ENCODE data around the gene C16orf96.
A peak's percentile ranks its signal among the peaks of the same experiment; 100 is the strongest.

Gene C16orf96

DNA sequence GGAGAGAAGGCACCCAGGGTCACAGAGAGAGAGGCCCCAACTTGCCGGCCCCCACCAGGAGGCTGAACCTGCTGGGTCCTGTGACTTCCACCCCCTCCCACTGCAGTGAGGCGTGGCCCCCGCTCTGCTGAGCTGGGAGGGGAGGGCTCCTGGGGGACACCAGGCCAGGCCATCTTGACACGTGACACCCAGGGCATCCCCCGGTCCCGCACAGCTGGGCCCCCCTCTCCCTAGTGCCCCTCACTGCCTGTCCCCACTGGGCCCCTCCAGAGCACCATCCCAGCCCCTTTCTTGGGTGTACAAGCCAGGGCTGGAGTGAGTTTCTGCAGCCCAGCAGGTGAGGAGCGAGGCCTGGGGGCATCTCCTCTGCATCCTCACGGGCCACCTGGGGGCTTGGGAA is 46.2 kb downstream of the C16orf96 start:
- DNase-seq, result no peak

DNA sequence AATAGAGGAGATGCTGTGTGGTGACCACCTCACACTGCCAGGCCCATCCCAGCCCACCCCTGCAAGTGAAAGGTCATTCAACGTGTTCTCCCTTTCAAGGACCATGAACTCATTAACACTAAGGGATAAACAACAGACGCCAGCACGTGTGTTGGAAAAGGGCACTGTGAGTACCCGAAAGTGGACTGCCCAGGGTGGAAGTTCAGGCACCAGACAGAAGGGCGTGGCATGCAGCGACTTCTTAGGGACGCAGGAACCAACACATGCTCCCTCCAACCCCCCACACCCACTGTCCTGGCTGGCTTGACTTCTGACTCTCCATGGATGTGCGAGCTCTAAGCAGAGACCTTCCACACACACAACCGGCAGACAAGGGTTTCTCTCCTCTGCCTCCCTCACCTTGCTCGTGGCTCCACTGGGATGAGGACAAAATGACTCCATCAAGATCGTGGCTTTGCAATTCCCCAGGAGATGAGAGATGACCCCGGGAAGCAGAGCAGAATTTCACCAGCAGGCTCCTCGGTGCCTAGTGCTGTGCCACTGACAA is 47.6 kb downstream of the C16orf96 start:
- DNase-seq, result no peak

DNA sequence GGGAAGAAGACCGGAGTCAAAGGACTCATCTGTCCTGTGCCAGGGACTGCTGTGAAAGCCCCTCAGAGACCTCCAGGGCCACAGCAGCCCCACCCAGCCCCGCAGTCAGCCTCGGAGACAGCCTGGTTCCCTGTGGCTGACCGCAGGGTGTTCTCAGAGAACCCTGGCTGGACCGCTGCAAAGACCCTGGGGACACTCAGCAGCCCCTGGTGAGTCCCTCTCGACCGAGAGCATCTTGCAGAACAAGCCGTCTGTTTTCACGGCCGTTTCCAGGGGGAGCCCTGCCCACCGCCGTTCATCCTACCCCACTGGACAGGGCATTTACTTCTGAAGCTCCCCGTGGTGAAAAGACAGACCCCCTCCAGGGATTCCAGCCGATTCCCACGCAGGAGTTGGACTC is 48.3 kb downstream of the C16orf96 start:
- DNase-seq, result no peak

DNA sequence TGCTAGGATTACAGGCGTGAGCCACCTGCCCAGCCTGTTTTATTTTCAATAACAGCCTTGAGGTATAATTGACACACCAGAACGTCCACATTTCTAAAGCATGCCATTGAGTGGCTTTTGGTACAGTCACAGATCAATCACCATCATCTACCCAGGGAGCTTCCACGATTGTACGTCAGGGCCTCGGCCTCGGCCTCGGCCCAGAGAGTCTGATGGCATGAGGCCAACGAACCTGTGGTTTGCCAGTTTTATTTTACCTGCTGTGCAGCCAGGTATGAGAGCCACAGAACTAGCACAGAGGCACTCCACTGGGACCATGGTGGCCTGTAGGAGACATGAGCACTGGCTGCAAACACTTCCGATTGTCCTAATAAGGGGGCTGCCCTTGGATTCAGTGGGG is 50.2 kb downstream of the C16orf96 start:
- DNase-seq, result no peak

DNA sequence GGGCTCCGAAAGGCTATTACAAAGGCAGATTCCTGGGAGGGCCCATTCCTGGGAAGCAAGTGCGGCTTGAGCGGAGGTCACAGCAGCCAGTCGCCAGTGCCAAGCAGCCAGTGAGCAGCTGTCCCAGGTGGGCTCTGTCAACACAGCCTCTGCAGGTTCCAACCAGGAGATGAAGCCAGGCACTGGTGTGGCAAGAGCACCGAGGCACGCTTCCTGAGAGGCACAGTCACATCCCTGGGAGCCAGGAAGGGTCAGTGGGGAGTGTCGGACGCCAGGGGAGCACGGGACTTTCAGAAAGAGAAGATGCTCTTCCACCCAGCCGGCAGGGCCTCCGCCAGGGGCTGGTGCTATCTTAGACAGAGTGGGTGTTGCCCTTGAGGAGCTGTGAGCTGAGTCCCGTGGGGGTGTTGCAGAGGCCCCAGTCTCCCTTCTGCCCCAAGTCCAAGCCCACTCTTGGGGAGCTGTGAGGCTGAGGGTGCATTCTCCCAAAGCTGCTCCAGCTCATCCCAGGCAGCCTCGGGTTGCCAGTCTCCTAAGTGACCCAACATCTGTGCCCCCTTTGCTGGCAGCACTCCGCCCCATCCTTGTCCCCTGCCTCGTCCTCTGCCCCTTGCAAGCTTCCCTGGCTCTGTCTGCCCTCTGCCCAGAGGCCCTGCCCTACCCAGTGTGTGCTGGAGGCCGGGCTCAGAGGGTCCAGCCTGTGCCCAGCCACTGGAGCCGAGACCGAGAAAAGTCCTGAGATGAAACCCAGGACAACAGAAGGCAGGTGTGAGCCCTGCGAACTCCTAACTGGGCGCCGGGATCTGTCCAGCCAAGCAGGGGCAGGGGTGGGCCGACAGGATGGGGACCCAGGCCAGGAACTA is 51.9 kb downstream of the C16orf96 start:
- no peak for DNase-seq

DNA sequence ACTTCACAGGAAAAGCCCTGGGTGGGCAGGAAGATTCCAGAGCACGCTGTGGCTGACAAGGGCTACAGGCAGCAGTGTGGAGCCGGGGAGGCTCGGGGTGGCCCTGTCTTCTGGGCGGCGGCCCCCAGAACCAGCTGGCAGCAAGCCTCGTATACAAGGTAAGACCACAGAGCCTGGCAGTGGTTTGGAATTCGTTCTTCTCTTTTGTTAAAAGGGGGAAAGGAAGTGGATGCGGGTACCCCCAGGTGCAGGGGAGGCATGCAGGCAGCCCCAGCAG is 52.5 kb downstream of the C16orf96 start:
- DNase-seq, result no peak

DNA sequence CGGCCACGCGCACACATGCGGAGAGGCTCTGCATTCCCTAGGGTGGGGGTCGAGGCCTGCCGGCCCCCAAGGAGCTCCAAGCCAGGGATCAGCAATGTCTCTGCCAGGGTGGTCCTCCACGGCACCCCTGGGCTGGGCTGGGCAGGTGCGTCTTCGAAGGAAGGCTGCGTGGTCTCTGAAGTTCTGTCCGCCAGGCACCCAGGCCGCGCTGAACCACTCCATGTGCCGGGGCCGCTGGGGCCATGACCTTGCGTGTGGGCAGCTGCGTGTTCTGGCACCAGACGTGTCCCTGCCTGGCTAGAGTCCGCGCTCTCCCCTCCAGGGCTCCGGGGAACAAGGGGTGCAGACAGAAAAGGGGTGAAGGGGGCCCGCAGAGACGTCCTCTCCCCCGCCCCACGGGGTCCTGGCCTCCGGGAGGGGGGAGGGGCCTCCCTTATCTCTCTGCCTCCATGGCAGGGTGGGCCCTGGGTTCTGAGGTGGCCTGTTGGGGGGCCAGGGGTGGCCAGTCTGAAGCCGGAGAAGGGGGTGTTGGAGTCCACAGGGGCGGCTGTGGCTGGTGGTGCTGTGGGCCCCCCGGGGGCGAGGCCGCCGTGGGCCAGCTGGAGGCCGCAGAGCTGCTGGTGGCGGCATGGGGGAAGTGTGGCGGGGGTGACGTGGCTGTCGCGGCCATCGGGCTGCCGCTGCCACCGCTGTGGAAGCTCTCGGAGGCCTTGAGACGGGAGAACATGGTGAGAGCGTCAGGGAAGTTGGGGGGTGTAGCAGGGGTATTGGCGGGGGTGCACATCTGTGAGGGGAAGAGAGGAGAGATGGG is 53.3 kb downstream of the C16orf96 start:
- DNase-seq, result no peak

DNA sequence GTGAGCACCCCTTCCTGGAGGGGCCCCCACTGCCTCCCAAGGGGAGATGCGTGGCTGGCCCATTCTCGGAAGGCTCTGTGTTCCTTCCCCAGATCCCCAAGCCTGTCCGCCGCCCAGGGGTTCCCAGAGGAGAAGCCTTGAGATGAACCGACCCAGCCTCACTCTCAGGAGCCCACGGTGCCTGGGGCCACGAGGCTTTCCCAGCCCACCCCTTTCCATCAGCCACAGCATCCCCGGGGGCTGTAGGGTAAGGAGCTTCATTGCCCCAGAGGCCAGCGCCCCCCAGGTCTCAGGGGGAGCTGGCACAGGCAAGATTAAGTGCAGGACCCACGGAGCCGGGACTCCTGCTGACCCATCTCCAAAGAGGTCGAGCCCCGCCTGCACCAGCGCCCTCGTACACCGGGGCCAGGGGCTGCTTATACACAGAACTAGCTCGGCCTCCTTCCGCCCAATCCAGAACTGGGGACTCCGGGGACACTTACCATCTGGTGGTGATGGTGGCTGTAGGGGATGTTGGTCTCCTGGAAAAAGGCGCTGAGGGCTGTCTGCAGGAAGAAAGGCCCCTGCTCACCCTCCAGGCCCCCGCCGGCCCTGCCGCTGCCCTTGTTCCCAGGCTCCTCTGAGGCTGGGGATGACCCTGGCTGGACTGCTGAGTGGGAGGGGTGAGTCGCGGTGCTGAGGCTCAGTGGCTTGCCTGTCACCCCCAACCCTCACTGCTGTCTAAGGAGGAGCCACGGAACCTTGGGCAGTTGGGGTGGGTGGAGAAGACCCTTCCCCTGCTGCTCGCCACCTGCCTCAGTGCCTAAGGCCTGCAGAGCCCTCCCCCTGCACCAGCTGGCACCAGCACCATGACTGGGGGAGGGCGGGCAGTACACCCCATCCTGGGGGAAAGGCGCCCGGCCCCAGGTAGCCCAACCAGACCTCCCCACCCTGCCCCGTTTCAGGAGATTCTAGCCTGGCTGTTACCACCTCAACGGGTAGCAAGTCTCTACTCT is 54.2 kb downstream of the C16orf96 start:
- no peak for DNase-seq

DNA sequence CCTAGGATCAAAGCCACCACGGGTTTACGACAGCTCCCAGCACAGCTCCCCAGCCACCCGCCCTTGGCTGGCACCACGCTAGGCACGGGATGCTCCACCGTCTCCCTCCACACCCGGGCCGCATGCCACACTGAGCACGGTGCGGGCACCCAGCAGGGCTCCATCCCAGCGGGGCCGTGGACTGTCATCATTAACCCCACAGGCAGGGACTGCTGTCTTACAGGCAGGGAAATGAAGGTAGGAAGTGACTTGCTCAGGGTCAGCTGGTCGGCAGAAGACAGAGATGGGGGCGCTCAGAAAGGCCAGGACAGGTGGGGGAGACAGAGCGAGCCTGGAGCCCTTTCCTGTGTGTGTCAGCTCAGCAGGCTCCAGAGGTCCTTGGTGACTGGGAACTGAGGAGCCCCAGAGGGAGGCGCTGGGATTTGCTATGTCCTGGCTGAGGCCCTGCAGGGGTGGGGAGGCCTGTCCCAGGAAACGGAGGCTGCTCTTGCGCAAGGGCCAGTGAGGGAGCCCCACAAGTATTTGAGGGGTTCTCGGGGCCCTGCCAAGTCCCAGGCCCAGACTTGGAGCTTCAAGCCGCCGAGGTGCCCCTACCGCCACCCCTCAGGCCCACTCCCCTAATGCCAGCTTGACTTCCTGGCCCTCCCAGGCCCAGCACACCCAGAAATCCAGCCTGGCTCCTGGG is 55.3 kb downstream of the C16orf96 start:
- DNase-seq, result no peak

DNA sequence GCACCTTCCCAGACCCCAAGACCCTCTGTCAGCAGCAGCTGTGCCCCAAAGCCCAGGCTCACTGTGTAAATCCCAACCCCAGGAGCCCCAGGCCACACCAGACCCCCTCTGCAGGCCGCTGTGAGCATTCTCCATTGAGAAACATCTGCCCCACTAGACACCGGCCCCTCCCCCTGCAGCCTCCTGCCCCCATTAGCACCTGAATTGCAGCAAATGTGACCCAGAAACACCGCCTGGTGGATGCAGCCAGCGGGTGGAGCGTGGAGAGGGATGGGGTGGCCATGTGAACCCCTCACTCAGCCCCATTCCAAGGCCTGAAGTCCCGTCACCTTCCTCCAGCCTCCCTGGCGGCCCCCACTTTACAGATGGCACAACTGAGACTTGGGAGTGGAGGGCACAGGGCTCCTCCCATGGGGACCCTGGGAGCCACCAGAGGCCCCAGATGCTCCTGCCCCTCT is 56.4 kb downstream of the C16orf96 start:
- no peak for DNase-seq

DNA sequence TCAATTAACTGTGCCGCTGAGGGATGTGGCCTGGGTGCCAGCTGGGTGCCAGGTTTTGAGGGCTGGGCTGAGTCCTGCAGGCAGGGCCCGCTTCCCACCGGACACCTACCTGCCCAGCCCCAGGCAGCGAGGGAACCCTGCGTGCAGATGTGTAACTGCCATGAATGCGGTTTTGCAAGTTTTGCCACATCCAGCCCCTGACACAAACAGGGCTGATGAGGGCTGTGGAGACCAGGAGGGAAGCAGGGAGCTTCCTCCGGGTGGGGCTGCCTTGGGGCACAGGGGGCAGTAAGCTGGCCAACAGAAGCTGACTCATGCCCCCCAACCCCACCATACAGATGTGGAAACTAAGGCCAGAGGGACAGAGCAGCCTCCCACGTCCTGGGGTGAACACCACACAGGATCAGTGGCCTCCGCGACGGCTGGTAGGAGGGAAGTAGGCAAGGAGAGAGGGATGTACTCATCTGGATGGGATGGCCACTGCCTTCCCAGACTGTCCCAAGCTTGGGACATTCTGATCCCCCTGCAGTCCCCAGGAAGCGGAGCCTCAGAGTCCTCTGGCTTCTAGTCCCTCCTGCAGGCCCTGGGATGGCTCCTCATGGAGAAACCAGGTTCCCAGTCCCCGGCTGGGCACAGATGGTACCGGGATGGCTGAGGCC is 57.0 kb downstream of the C16orf96 start:
- no peak for DNase-seq

DNA sequence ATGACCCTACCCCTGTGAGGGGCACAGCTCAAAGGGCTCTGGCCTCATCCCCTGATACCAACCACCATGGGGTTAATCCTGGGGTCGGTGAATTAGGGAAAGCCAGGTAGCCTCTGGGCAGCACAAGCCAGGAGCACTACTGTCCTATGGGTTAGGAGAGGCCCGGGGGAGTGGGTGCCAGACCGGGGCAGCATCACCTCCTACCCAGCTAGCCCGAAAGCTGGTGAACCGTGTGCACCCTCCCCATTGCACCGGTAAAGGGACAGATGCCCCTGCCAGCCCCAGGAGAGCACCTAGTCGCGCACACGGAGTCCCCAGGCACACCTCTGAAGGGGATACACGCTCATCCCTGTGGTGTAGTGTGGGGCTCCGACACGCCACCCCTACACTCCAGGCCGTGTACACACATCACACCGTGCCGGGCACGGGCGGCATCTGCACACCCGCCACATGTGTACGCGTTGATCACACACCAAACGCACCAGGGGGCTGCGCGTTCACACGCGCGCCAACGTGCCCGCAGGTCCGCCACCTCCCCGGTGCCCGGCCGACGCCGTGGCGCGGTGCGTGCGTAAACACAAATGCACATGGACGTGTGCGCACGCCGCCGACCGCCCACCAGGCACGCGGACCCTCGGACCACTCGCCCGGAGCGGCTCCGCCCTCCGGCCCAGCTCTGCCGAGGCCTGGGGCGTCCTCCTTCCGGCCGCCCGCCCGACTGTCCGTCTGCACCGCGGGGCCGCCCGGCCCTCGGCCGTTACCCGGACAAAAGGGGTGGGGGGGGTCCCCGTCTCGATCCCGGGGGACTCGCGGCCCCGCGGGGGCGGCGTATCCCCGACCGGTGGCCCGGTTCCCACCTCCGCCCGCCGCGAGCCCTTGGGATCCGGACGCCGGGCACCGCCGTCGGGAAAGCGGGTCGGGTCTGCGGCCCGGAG is 57.8 kb downstream of the C16orf96 start:
- DNase-seq, result peak; percentile 59

DNA sequence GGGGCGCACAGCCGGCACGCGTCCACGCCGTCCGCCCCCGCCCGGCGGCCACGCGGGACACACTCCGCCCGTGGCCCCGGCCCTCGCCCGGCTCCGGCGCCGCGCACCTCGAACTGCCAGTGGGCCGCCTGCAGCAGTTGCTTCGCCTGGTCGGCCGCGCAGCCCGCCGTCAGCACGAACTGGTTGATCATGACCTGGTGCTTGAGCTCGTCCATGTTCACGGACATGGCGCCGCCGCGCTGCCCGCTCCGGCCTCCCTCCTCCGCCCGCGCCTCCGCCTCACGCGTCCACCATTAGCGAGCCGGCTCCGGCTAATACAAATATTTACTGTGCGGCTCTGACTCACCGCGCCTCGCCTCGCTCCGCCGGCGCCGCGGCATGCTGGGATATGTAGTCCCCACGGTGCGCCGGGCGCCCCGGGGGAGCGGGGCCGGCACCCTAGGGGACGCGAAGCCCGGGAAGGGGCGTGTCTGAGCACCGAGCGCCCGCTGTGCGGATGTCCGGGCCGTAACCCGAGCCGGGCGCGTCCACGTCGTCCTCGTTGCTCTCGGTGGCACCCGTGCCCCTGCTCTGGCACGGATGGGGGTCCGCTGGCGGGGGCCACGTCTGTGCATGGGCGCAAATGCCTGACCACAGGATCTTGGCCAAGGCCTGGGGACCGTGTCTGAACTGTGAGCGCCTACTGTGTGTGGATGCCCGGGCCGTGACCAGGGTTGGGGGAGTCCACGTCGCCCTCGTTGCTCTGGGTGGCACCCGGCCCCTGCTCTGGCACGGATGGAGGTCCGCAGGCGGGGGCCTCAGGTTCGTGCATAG is 58.6 kb downstream of the C16orf96 start, which contains the start of gene UBALD1:
Gene UBALD1, minus strand, starts transcription at position 318 of the 813 bp plus-strand sequence. Its CDS starts 91 bp downstream, at position 227.
- peak; percentile 86 for DNase-seq

DNA sequence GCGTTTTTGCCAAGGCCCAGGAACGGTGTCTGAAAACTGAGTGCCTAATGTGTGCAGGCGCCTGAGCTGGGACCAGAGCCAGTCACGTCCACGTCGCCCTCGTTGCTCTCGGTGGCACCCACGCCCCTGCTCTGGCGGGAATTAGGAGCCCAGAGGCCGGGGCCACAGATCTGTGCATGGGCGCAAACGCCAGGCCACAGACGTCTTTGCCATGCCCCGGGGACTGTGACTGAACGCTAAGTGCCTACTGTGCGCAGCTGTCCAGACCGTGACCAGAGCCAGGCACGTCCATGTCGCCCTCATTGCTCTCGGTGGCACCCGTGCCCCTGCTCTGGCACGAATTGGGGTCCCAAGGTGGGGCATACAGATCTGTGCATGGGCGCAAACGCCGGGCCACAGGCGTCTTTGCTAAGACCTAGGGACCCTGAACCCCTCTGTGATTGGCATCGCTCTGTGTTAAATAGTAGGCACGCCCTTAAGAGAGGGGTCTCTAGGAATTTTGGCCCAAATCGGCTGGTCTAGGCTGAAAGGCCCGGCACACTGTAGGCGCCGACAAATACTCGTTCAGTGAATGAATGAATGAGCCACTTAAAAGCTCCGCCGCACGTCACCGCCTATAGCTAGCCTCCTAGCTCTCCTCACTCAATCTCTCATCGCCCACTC is 59.4 kb downstream of the C16orf96 start:
- peak; percentile 48 for DNase-seq

DNA sequence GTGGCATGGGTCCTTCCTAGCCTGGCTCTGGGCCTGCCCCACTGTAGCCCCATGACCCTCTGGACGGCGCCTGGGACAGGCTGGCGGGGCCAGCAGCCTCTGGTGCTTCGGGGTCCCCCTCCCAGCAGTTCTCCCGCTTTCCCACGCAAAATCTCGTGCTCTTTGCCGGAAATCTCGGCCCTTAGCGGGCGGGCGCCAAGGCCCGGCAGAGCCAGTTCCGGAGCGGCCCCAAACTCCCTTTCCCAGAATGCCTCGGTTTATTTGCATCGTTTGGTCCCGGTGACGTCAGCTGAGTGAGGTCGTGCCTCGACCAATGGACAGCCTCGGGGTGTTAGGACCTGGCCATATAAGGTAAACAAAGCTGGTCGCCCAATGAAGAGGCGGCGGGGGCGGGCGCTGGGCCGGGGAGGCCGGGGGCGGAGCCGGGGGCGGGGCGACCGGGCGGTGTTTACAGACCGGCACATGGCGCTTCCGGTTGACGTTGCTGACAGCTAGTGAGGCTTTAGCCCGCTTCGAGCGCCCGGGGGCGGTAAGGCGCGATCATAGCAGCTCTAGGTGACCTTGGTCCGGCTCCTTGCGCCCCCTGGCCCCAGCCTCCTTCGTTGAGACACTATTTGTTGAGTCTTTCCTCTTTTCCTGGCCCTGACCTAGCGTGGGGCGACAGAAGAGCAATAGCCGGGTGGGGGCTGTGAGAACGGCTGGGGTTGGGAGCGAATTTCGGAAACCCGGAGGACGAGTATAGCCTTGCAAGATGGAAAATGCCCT is 60.1 kb downstream of the C16orf96 start:
- peak; percentile 100 for DNase-seq

DNA sequence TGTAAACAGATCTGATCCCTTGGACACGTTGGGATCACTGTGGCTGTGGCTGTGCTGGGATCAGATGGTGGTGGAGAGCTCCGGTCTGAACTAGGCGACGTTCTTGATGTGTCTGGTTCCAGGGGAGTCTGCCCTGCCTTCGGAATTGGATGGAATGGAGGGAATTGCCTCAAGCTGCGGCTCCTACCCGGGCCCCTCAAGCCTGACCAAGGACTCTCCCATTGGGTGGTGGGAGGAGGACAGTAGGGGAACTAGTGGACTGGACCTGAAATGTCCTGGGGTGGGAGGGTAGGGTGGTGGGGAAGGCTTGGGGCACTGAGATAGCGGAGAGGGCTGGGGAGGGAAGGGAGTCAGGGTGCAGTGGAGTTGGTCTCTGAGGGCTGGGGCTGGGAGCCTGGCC is 61.7 kb downstream of the C16orf96 start:
- DNase-seq, result no peak

DNA sequence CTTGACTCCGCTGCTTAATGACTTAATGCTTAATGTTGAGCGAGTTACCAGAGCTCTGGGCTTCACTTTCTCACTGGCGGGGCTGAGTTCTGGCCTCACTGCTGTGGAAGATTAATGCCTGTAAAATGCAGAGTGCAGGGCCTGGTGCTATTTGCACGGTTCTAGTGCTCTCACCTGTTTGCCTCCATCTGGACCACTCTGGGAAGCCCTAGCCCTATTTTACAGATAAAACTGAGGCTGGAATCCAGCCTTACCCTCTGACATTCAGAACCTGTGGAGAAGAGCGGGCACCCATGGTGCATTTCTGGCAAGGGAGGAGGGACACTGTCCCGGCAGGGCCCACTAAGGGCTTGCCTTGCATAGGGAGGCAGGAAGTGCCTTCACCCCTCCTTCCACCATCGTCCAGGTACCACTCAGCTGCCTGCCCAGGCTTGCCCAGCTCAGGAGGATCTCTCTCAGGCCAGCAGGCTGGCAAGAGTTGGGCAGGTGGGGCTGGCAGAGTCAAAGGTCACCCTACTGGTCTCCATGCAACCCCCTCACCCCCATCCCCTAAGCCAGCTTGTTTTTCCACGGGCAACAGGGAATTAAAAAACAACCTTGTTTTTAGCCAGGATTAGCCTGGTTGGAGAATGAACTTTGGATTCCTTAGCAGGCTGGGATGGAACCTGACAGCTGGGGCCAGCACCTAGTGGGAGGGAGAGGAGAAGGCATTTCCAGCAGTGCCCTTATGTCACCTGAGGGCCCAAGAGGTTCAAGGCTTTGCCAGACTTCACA is 62.7 kb downstream of the C16orf96 start:
- DNase-seq, result no peak

Data from right hindlimb (tissue), 1 donor.